Vagina (tissue), 2 donors: Measurements from ENCODE around the gene FNDC4. TPM values are rescaled to one million over a fixed set of nuclear protein-coding genes. Genes with fewer than 3 reads are reported as not detected.

Experiments
- DNase-seq, 2 donors: peaks; one replicate each; pipeline ENCODE4 v3.0.0-alpha.2; 2017; ENCODE audit errors: extremely low spot score in 2 of 2
- H3K27ac ChIP-seq: fragments of 200-600 bp; sonication (generic); one replicate; pipeline ENCODE4 v1.5.1; 2019
- H3K27me3 ChIP-seq: fragments of 200-600 bp; sonication (generic); one replicate; pipeline ENCODE4 v1.5.1; 2019
- H3K36me3 ChIP-seq, 2 donors: fragments of 200-600 bp; sonication (generic); one replicate each; pipeline ENCODE4 v1.5.1; 2017 to 2019
- H3K4me1 ChIP-seq: fragments of 200-600 bp; sonication (generic); one replicate; pipeline ENCODE4 v1.5.1; 2019
- H3K4me3 ChIP-seq, 2 donors: fragments of 200-600 bp; sonication (generic); 1 replicate in 1 of 2; 2 replicates in 1 of 2; pipeline ENCODE4 v1.5.1; 2016 to 2019
- H3K9me3 ChIP-seq: fragments of 200-600 bp; sonication (generic); one replicate; pipeline ENCODE4 v1.5.1; 2019
- POLR2A ChIP-seq, 2 donors: fragments of 450-650 bp; IDR thresholded peaks; one replicate each; pipeline ENCODE4 v1.6.1; 2017; ENCODE audit warnings: antibody characterized with exemption in 2 of 2, mild to moderate bottlenecking in 2 of 2, moderate library complexity in 2 of 2
- POLR2AphosphoS5 ChIP-seq, 2 donors: sonication (generic); formaldehyde crosslinking; IDR thresholded peaks; one replicate each; pipeline ENCODE4 v1.9.0; 2017; ENCODE audit warnings: antibody characterized with exemption in 2 of 2, mild to moderate bottlenecking in 2 of 2, low read depth in 1 of 2; ENCODE audit not compliant: insufficient read depth in 1 of 2
- intact Hi-C: fragments of 100-400 bp; cut with DNase I; formaldehyde crosslinking; loops from one replicate; pipeline ENCODE4 v1.15.1; 2023
- total RNA-seq: library from RNA; depleted of rRNA; stranded (reverse); fragments of >200 nt; gene quantifications from one replicate; pipeline ENCODE4 v1.2.3, GENCODE V29; 2016
- TF ChIP-seq, protein P1 (sequence below), 3 experiments: fragments of 450-650 bp in 2 of 3; fragments of 200-600 bp in 1 of 3; sonication (generic) in 1 of 3; IDR thresholded peaks; one replicate each; pipeline ENCODE4 v1.5.1; 2017 to 2019; ENCODE audit warnings: antibody characterized with exemption in 3 of 3, mild to moderate bottlenecking in 2 of 3, moderate library complexity in 2 of 3

FNDC4 gene
- total RNA-seq, 1 donor from 2014 or later, result 18.2 TPM

GRCh38 chr2:27498975-27499374, 4.0 kb upstream of the FNDC4 start:
- no peak for DNase-seq
- H3K4me1 ChIP-seq, result peaks cover 14% of the 10 kb centered on the region
- no peak overlapping the region for H3K27ac ChIP-seq
- no peaks in the 10 kb centered on the region for H3K9me3 ChIP-seq
- no peaks in the 10 kb centered on the region for H3K27me3 ChIP-seq
- intact Hi-C loops, result no loop called here
- H3K4me3 ChIP-seq, result no peak overlapping the region
- no peaks in the 10 kb centered on the region for H3K36me3 ChIP-seq
- no peak for TF ChIP-seq POLR2A (IDR thresholded peaks at IDR 0.05)
- no peak for TF ChIP-seq POLR2AphosphoS5 (IDR thresholded peaks at IDR 0.05; ENCODE audit: insufficient read depth in 1 of 2, low read depth in 1 of 2)
- TF ChIP-seq, protein P1, sequence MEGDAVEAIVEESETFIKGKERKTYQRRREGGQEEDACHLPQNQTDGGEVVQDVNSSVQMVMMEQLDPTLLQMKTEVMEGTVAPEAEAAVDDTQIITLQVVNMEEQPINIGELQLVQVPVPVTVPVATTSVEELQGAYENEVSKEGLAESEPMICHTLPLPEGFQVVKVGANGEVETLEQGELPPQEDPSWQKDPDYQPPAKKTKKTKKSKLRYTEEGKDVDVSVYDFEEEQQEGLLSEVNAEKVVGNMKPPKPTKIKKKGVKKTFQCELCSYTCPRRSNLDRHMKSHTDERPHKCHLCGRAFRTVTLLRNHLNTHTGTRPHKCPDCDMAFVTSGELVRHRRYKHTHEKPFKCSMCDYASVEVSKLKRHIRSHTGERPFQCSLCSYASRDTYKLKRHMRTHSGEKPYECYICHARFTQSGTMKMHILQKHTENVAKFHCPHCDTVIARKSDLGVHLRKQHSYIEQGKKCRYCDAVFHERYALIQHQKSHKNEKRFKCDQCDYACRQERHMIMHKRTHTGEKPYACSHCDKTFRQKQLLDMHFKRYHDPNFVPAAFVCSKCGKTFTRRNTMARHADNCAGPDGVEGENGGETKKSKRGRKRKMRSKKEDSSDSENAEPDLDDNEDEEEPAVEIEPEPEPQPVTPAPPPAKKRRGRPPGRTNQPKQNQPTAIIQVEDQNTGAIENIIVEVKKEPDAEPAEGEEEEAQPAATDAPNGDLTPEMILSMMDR (IDR thresholded peaks at IDR 0.05), result no peak

GRCh38 chr2:27497288-27497627, 2.3 kb upstream of the FNDC4 start:
- no peak for DNase-seq
- no peaks in the 10 kb centered on the region for H3K27me3 ChIP-seq
- H3K27ac ChIP-seq, result no peak overlapping the region
- H3K9me3 ChIP-seq, result no peaks in the 10 kb centered on the region
- no peaks in the 10 kb centered on the region for H3K36me3 ChIP-seq
- TF ChIP-seq, protein P1 (IDR thresholded peaks at IDR 0.05), result no peak
- no peak for TF ChIP-seq POLR2AphosphoS5 (IDR thresholded peaks at IDR 0.05; ENCODE audit: insufficient read depth in 1 of 2, low read depth in 1 of 2)
- no peak for TF ChIP-seq POLR2A (IDR thresholded peaks at IDR 0.05)
- intact Hi-C loops, result no loop called here
- peaks cover 15% of the 10 kb centered on the region for H3K4me1 ChIP-seq
- no peak overlapping the region for H3K4me3 ChIP-seq

- no peak for DNase-seq
- Histone ChIP-seq H3K27ac (no peak within 1 kb of the TSS), H3K27me3 (no peaks in the 10 kb centered on the region), H3K4me3 (no peak within 1 kb of the TSS), H3K36me3 (no peaks in the 10 kb centered on the region), H3K4me1 (peaks cover 15% of the 10 kb centered on the region), H3K9me3 (no peaks in the 10 kb centered on the region)
- intact Hi-C loops, result no loop called here
- no peak for TF ChIP-seq POLR2A (IDR thresholded peaks at IDR 0.05)
- no peak for TF ChIP-seq POLR2AphosphoS5 (IDR thresholded peaks at IDR 0.05; ENCODE audit: insufficient read depth in 1 of 2, low read depth in 1 of 2)
- TF ChIP-seq, protein P1 (IDR thresholded peaks at IDR 0.05), result no peak
These were observed 1.6 kb upstream of the FNDC4 start, which contains the start of gene GCKR for GRCh38 chr2:27496357-27497287. Gene GCKR, plus strand, starts transcription at chr2:27496839. Its CDS starts 66 bp downstream, at chr2:27496905.

- TF ChIP-seq POLR2A (IDR thresholded peaks at IDR 0.05) (no peak), POLR2AphosphoS5 (IDR thresholded peaks at IDR 0.05; ENCODE audit: insufficient read depth in 1 of 2, low read depth in 1 of 2) (no peak)
- TF ChIP-seq, protein P1 (IDR thresholded peaks at IDR 0.05), result no peak
- H3K4me3 ChIP-seq, result no peak overlapping the region
- no peak for DNase-seq
- H3K27ac ChIP-seq, result no peak overlapping the region
- intact Hi-C loops, result no loop called here
- no peaks in the 10 kb centered on the region for H3K36me3 ChIP-seq
- no peaks in the 10 kb centered on the region for H3K27me3 ChIP-seq
- H3K9me3 ChIP-seq, result no peaks in the 10 kb centered on the region
- peaks cover 15% of the 10 kb centered on the region for H3K4me1 ChIP-seq
These were observed 898 bp upstream of the FNDC4 start for GRCh38 chr2:27495840-27496356.
